Sciatic nerve (tissue), 2 donors: ENCODE results near the gene ZNF48. TPM values are rescaled to one million over a fixed set of nuclear protein-coding genes. Genes with fewer than 3 reads are reported as not detected.
A peak's percentile ranks its signal among the peaks of the same experiment; 100 is the strongest.
"Not testable (repeated sequence)": the region's sequence is repeated elsewhere in the genome, so short reads cannot be mapped to it uniquely, and the experiment has no call there.

Experiments used
- ATAC-seq: fragments of 200-7000 bp; cut with Tn5 transposase; one replicate; pipeline ENCODE4 v1.9.1; 2020; ENCODE audit warnings: mild to moderate bottlenecking, moderate library complexity
- DNase-seq: peaks from one replicate; pipeline ENCODE4 v3.0.0-alpha.2; 2020; ENCODE audit warnings: low spot score
- intact Hi-C: fragments of 100-400 bp; cut with DNase I; formaldehyde crosslinking; loops from one replicate; pipeline ENCODE4 v1.14.2; 2022
- total RNA-seq: library from RNA; stranded (reverse); fragmentation: NEBNext Ultra II Directional; extraction: Animal tissue kit (Norgen Biotek cat#: 25700); gene quantifications from one replicate; pipeline ENCODE4 v1.2.1, GENCODE V29; 2021
- donor health status: DM: no; HTN: no; CAD: no.
- donor health status: DM: no; HTN: no; CAD: no.

Gene ZNF48
- total RNA-seq, 1 donor from 2014 or later = 6.7 TPM

DNA sequence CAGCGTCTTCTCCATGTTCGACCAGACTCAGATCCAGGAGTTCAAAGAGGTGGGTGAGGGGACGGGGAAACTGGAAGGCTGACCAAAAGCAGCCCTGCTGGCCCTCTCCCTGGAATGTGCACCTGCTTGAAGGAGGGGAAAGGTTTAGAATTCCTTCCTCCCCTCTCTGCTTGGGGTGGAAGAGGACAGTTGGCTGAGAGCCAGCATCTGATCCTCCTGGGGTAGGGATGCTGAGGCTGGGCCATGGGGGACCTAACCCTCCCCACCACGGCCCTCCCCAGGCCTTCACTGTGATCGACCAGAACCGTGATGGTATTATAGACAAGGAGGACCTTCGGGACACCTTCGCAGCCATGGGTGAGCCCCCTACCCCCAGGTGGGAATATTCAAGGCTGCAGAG is 19.4 kb upstream of the ZNF48 start:
- intact Hi-C loops = no loop called here
- DNase-seq (no peak), ATAC-seq (no peak)

DNA sequence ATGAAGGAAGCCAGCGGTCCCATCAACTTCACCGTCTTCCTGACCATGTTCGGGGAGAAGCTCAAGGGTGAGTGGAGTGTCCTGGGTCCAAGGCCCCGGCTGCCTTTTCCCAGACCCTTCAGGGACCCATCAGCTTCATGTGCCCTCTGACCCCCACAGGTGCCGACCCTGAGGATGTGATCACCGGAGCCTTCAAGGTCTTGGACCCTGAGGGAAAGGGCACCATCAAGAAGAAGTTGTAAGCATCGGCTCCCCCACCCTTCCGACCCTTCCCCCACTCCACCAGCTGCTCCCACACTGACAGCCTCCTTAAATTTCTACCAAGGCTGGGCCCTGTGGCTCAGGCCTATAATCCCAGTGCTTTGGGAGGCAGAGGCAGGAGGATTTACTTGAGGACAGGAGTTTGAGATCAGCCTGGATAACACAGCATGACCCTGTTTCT is 18.7 kb upstream of the ZNF48 start:
- DNase-seq (no peak), ATAC-seq (no peak)
- intact Hi-C loops = no loop called here

DNA sequence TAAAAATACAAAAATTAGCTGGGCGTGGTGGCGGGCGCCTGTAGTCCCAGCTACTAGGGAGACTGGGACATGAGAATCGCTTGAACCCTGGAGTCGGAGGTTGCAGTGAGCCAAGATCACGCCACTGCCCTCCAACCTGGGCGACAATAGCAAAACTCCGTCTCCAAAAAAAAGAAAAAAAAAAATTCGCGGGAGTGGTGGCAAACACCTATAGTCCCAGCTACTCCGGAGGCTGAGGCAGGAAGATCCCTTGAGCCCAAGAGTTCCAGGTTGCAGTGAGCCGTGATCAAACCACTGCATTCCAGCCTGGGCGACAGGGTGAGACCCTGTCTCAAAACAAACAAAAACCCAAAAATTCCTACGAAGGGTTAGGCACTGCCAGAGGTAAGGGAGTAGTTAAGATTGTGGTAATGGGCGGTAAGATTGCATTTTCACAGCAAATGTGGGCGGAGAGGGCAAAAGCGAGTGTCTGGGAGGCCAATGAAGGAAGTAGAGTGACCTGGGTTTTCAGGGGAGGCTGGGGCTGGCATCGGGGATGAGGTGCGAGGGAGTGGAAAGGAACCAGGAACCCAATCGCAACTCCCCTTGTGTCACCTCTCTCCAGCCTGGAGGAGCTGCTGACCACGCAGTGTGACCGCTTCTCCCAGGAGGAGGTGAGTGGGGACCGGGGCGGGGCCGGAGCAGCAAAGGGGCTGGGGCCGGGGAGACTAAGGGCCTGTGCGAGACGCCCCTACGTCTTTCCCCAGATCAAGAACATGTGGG is 18.0 kb upstream of the ZNF48 start:
- DNase-seq = no peak
- intact Hi-C loops = no loop called here
- ATAC-seq = no peak

DNA sequence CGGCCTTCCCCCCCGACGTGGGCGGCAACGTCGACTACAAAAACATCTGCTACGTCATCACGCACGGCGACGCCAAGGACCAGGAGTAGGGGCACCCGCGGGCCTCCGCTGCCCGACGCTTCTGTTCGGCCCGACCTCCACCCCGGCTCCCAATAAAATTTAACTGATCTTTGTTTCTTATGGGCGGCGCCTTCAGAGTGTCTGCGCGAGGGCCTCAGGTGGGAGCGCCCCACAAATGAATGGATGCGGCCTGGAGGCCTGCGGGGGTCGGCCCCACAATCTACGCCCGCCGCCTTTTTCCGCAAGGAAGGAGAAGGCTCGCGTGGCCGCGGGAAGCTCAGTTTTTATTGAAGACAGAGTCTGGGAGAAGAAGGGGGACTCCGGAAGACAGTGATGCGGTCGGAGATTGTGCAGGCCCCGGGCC is 17.4 kb upstream of the ZNF48 start:
- ATAC-seq = peak; percentile 84
- intact Hi-C loops = no loop called here
- DNase-seq = peak; percentile 97

DNA sequence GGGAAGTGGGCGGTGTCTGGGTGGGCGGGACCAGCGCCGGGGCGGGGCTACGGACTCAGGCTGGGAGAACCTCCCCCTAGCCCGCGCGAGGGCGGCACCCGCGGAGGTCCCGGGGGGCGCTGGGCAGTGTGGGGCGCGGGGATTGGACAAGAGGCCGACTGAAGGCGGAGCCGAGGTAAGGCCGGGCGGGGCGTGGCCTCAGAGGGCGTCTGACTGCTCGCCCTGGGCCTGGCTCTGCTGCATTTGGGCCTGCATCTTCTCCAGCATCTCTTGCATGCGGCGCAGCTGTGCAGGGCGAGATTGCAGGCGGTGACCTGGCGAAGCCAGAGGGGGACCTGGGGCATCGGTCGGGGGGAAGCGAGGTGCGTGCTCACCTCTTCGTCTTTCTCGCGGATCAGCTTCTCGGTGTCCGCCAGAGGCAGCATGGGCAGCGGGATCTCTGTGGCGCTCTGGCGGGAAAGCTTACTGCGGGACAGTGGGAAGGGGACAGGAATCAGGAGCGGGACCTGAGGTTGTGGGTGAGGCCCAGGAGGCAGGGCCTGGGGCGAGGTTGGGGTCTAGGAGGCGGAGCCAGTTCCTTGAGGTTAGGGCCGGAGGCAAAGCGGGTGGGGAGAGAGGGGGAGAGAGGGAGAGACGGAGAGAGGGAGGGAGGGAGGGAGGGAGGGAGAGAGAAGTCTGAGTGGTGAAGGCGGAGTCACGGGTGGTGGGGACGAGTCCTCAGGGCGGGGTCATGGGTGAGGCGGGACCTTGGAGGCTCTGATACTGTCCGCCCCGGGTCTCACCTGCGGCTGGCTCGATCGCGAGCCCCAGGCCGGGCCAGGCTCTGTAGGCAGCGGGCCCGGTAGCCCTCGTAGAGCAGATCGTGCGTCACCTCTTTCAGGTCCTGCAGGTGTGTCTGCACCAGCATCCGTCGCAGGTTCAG is 16.7 kb upstream of the ZNF48 start:
- DNase-seq (peak; percentile 99), ATAC-seq (peak; percentile 97)
- intact Hi-C loops = no loop called here

DNA sequence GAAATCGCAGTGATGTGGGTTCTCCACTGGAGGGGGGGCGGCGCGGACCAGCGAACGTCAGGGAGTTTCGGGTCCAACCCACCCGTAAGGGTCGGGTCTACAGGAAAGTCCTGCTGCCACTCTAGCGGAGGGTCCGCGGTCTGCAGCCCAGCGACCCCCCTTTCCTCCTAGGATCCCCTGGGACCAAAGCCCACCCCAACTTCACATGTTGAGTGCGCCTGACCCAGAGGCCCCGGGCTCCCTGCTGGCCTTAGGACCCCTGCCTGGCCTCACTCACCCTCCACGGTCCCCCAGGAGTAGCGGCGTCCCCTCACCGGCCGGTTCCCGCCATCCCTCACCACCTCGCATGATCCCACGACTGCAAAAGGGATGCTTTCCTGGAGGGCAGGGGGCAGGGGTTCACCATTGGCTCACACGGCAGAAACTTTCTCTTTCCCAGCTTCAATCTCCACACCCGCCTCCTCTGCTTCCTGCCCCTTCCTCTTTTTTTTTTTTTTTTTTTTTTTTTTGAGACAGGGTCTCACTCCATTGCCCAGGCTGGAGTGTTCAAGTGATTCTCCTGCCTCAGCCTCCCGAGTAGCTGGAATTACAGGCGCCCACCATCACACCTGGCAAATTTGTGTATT is 15.9 kb upstream of the ZNF48 start:
- DNase-seq (no peak), ATAC-seq (no peak)
- intact Hi-C loops = no loop called here

DNA sequence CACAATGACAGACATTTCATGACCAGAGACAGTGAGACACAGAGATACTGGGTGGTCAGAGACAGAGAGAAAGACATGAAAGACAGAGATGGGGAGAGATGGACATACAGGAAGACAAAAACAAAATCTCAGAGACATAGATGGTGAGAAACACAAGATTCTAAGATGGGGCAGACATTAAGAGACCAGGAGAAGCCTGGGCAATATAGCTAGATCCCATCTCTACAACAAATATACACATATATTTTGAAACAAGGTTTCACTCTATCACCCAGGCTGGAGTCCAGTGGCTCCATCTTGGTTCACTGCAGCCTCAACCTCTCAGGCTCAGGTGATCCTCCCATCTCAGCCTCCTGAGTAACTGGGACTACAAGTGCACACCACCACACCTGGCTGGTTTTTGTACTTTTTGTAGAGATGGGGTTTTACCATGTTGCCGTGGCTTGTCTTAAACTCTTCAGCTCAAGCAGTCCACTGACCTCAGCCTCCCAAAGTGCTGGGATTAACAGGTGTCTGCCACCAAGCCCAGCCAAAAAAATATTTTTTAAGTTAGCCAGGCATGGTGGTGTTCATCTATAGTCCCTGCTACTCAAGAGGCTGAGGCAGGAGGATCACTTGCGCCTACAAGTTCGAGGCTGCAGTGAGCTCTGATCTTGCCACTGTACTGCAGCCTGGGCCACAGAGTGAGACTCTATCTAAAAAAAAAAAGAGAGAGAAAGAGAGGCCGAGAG is 15.0 kb upstream of the ZNF48 start:
- no peak for ATAC-seq
- intact Hi-C loops = no loop called here
- DNase-seq = no peak

DNA sequence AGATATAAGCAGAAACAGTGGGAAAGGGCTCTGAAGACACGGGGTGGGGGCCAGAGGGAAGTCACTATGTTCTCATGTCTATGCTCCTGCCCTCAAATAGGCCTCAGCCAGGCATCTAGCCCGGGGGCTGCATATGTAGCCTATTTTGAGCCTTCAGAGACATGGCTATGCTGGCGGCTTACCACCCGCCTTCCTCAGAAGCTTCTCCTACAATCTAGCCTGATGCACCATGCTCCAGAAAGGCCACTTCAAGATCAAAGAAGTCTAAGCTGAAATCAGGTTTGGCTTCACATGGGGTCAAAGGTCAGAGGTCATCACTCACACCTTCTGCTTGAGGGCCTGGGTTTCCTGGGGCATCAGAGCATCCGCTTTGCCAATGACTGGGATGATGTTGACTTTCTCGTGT is 14.4 kb upstream of the ZNF48 start:
- DNase-seq = no peak
- intact Hi-C loops = no loop called here
- ATAC-seq = no peak

DNA sequence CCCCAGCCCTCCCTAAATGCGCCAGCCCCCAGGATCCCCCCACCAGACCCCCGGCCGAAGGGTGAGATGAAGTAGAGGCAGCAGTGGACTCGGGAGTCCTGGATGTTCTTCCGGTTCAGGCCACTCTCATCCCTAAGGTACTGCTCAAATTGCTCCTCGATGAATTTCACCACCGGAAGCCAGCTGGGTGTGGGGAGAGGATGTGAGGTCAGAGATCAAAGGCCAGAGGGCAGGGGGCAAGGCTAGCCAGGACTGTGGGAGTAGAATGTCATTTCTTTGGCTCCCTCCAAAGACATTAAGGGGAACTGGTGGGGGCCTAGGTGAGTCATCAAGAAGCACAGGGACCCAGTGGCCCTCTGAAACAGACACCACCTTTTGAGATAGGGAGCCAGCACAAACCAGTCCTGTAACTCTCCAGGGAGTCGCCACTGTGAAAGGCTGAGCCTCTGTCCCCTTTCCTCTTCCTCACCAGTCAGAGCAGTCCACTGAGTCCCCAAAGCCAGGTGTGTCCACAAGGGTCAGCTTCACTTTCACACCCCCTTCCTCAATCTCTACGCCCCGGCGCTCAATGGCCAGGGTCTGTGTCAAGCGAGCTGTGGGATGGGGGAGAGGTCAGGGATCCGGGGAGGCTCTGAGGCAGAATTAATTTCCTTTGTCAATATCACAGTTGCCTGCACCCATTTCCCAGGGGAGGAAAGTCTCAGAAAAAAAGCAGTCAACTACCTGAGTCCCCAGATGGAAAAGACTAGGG is 13.8 kb upstream of the ZNF48 start:
- no peak for DNase-seq
- ATAC-seq = no peak
- intact Hi-C loops = no loop called here

DNA sequence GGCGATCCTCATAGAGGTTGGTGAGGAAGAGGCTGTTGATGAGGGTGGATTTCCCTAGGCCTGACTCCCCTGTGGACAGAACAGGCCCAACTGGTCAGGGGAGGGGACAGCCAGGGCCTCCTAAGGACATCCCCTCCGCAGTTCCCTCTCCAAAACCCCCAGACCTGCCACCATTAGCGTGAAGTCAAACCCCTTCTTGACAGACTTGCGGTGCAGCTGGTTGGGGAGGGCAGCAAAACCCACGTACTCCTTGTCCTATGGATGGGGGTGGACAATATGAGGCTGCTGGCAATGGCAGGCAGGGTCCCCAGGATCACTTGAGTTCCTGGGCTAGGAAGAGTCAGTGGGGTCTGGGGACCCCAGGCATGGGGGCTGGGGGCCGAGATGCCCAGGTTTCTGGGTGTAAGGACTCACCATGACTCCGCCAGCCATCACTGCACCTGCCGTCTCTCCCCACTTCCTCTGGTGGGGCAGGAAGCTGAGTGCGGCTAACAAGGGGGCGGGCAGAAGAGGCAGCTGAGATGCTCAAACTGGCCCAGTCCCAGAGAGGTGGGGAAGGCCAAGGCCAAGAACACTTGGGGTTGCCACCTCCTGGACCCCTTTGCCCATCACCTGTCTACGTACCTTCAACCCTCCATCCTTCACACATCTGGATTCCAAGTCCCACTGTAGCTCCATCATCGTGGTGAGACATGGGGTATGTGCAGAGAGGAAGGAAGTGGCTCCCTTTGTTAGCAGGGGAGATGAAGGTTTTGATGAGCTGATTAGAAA is 12.9 kb upstream of the ZNF48 start, which contains the start of gene SEPTIN1:
TSS of gene SEPTIN1 (minus strand) at position 451 of the 771 bp plus-strand sequence. CDS start at position 432, 19 bp downstream.
- intact Hi-C loops = no loop called here
- ATAC-seq (no peak), DNase-seq (no peak)

DNA sequence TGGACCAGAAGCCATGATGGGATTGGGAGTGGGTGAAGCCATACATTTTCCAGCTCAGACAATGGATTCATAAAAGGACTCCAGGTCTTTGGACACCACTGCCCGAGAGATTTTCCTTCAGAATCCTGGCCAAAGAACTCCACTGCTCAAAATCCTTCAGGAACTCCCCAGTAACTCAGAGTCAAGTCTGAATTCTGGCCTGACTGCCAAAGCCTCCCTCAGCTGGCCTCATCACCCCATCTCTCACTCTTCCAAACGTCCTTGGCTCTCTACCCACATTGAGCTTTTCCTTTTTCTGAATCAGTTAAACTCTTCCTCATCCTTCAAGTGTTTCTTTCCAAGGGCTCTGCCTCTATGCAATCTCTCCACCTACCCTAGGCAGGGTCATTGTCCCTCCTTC is 11.7 kb upstream of the ZNF48 start:
- no peak for ATAC-seq
- DNase-seq = no peak
- intact Hi-C loops = no loop called here

DNA sequence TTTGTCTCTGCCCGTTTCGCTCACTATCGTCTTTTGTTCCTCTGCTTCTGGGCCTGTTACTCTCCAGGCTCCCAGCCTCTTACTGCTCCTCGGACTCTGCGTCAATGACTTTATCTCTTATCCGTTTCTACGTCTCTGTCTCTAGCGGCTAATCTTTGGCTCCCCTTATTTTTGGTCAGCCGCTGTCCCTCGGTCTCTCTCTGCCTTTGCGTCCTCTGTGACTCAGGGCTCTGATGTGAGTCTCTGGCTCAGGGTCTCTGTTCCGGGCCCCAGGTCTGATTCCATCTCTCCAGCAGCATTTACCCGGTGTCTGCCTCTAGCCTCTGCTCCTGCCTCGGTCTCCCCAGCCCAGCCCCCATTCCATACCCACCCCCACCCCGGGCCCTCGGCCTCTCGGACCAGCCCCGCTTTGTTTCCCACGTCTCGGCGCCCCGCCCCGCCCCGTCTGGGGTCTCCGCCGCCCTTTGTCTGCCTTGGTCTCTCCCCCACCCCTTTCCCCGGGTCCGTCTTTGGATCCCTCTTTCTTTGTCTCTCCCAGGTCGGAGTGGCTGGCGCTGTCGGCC is 547 bp upstream of the ZNF48 start:
- DNase-seq (no peak), ATAC-seq (peak; percentile 19)
- intact Hi-C loops = no loop called here

DNA sequence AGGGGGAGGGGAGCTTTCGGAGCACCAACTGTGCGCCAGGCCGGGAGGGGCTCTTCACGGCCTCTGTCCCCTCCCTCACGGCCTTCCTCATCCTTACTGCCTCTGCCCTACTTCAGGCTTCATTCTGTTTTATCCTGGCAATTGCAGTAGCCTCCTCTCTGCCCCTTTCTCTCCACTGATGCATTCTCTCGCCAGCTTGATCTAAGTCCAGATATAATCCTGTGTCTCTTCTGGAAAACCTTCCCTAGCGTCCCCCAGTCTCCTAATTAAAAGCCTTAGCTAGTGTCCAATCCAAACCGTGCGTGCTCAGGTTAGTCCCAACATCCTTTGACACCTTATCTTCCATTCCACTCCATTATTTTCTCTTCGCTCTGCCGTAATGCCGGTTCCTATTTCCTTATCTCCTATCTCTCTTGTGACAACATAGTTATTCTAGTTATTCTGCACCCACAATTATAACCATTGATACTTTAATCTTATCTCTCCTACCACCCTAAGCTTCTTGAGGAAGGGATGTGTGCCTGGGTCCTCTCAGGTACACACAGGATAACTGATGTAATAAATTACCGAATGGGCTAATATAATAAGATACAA is 869 bp downstream of the ZNF48 start:
- ATAC-seq (no peak), DNase-seq (no peak)
- intact Hi-C loops = no loop called here

DNA sequence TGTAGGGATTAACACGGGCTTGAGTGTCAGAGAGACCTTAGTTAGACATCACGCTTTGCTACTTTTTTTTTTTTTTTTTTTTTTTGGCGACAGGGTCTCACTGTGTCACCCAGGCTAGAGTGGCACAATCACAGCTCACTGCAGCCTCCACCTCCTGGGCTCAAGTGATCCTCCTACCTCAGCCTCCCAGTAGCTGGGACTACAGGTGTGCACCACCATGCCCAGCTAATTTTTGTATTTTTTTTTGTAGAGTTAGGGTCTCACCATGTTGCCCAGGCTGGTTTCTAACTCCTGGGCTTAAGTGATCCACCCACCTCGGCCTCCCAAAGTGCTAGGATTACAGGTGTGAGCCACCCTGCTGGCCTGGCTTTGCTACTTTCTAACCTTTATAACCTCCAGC is 1.4 kb downstream of the ZNF48 start:
- DNase-seq, intact Hi-C loops, ATAC-seq: not testable (repeated sequence)

DNA sequence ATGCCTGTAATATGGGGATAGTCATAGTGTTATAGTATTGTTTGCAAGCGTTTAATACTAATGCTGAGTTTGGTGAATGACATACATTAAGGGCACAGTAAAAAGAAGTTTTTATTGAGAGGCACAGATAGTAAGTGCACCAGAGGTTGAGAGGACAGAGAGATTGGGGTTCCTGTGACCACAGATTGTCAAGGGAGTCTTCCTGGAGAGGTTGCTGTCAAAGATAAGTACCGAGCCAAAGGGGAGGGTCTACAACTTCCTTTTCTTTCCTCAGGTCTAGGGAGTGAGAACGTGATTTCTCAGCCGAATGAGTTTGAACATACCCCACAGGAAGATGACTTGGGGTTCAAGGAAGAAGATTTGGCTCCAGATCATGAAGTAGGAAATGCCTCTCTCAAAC is 1.8 kb downstream of the ZNF48 start:
- intact Hi-C loops = no loop called here
- DNase-seq = no peak
- no peak for ATAC-seq

DNA sequence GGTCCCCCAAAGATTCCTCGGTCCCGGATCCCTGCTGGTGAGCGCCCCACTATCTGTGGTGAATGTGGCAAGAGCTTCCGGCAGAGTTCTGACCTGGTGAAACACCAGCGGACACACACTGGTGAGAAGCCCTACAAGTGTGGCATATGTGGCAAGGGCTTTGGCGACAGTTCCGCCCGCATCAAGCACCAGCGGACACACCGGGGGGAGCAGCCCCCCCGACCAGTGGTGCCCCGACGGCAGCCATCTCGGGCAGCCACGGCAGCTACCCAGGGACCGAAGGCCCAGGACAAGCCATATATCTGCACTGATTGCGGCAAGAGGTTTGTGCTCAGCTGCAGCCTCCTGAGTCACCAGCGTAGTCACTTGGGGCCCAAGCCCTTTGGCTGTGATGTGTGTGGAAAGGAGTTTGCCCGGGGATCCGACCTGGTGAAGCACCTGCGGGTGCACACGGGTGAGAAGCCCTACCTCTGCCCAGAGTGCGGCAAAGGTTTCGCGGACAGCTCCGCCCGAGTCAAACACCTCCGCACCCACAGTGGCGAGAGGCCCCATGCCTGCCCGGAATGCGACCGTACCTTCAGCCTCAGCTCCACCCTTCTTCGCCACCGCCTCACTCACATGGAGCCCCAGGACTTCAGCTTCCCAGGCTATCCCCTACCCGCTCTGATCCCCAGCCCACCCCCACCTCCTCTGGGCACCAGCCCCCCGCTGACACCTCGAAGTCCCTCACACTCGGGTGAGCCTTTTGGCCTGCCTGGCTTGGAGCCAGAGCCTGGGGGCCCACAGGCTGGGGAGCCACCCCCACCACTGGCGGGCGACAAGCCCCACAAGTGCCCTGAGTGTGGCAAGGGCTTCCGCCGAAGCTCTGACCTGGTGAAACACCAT is 2.8 kb downstream of the ZNF48 start:
- intact Hi-C loops = no loop called here
- DNase-seq = no peak

More for the DNA sequence above, 2.8 kb downstream of the ZNF48 start:
- ATAC-seq = no peak
